ENCODE results near the gene SLC22A8. TPM values are rescaled to one million over a fixed set of nuclear protein-coding genes. Genes with fewer than 3 reads are reported as not detected.

The SLC22A8 gene
- total RNA-seq, 1 donor from 2014 or later: not detected

GRCh38 chr11:62976109-62976508 lies 39.5 kb downstream of the SLC22A8 start:
- no peak overlapping the region for H2AFZ ChIP-seq (ENCODE audit: low read depth, low read length)
- H4K20me1 ChIP-seq (ENCODE audit: insufficient read depth, low read length): no peaks in the 10 kb centered on the region
- DNase-seq (ENCODE audit: low read depth): no peak
- H3K36me3 Mint-ChIP-seq (ENCODE audit: low read depth, unreplicated experiment): peaks cover 2% of the 10 kb centered on the region
- H3K27me3 Mint-ChIP-seq (ENCODE audit: low read depth, unreplicated experiment): peaks cover 26% of the 10 kb centered on the region
- no peak overlapping the region for H3K4me3 Mint-ChIP-seq (ENCODE audit: unreplicated experiment)
- no peaks in the 10 kb centered on the region for H3K27me3 ChIP-seq (ENCODE audit: insufficient read depth, low read length)
- TF ChIP-seq EZH2 (IDR thresholded peaks at IDR 0.05; ENCODE audit: insufficient read depth, low read length): no peak
- TF ChIP-seq CTCF (IDR thresholded peaks at IDR 0.05; ENCODE audit: insufficient read depth, low read depth, low read length): no peak
- H3K9me3 ChIP-seq (ENCODE audit: insufficient read depth, low read depth, low read length): no peaks in the 10 kb centered on the region
- H3K4me3 ChIP-seq (ENCODE audit: insufficient read depth, low read depth, low read length): no peak overlapping the region
- no peaks in the 10 kb centered on the region for H3K36me3 ChIP-seq (ENCODE audit: insufficient read depth, low read length)
- no peaks in the 10 kb centered on the region for H3K4me1 ChIP-seq (ENCODE audit: insufficient read depth, low read length)
- H3K4me2 ChIP-seq (ENCODE audit: low read length): no peak overlapping the region
- no peaks in the 10 kb centered on the region for H3K79me2 ChIP-seq (ENCODE audit: insufficient read depth, low read length)
- H3K27ac Mint-ChIP-seq (ENCODE audit: unreplicated experiment): no peak overlapping the region
- FAIRE-seq: no peak
- H3K9ac ChIP-seq (ENCODE audit: low read length): no peak overlapping the region
- H3K9me3 Mint-ChIP-seq (ENCODE audit: unreplicated experiment): no peaks in the 10 kb centered on the region
- H3K4me1 Mint-ChIP-seq (ENCODE audit: low read depth, unreplicated experiment): no peaks in the 10 kb centered on the region
- H3K27ac ChIP-seq (ENCODE audit: low read depth, low read length): no peak overlapping the region

- H3K27ac Mint-ChIP-seq (ENCODE audit: unreplicated experiment): no peak overlapping the region
- Histone ChIP-seq H3K9ac (ENCODE audit: low read length) (no peak overlapping the region), H3K27ac (ENCODE audit: low read depth, low read length) (no peak overlapping the region), H3K4me3 (ENCODE audit: insufficient read depth, low read depth, low read length) (no peak overlapping the region), H4K20me1 (ENCODE audit: insufficient read depth, low read length) (no peaks in the 10 kb centered on the region), H3K79me2 (ENCODE audit: insufficient read depth, low read length) (no peaks in the 10 kb centered on the region), H3K27me3 (ENCODE audit: insufficient read depth, low read length) (no peaks in the 10 kb centered on the region), H3K9me3 (ENCODE audit: insufficient read depth, low read depth, low read length) (no peaks in the 10 kb centered on the region), H3K36me3 (ENCODE audit: insufficient read depth, low read length) (no peaks in the 10 kb centered on the region), H3K4me1 (ENCODE audit: insufficient read depth, low read length) (no peaks in the 10 kb centered on the region), H2AFZ (ENCODE audit: low read depth, low read length) (no peak overlapping the region), H3K4me2 (ENCODE audit: low read length) (no peak overlapping the region)
- no peak overlapping the region for H3K4me3 Mint-ChIP-seq (ENCODE audit: unreplicated experiment)
- H3K9me3 Mint-ChIP-seq (ENCODE audit: unreplicated experiment): no peaks in the 10 kb centered on the region
- FAIRE-seq: no peak
- peaks cover 2% of the 10 kb centered on the region for H3K36me3 Mint-ChIP-seq (ENCODE audit: low read depth, unreplicated experiment)
- DNase-seq (ENCODE audit: low read depth): no peak
- no peaks in the 10 kb centered on the region for H3K4me1 Mint-ChIP-seq (ENCODE audit: low read depth, unreplicated experiment)
- peaks cover 26% of the 10 kb centered on the region for H3K27me3 Mint-ChIP-seq (ENCODE audit: low read depth, unreplicated experiment)
- TF ChIP-seq EZH2 (IDR thresholded peaks at IDR 0.05; ENCODE audit: insufficient read depth, low read length): no peak
- TF ChIP-seq CTCF (IDR thresholded peaks at IDR 0.05; ENCODE audit: insufficient read depth, low read depth, low read length): no peak
Observed at GRCh38 chr11:62974848-62975522, 40.7 kb downstream of the SLC22A8 start.

- Mint-ChIP-seq H3K9me3 (ENCODE audit: unreplicated experiment) (peaks cover 3% of the 10 kb centered on the region), H3K36me3 (ENCODE audit: low read depth, unreplicated experiment) (no peaks in the 10 kb centered on the region), H3K27ac (ENCODE audit: unreplicated experiment) (no peak overlapping the region), H3K27me3 (ENCODE audit: low read depth, unreplicated experiment) (peaks cover 5% of the 10 kb centered on the region), H3K4me1 (ENCODE audit: low read depth, unreplicated experiment) (no peaks in the 10 kb centered on the region), H3K4me3 (ENCODE audit: unreplicated experiment) (no peak overlapping the region)
- Histone ChIP-seq H3K27ac (ENCODE audit: low read depth, low read length) (no peak overlapping the region), H3K27me3 (ENCODE audit: insufficient read depth, low read length) (no peaks in the 10 kb centered on the region), H3K4me1 (ENCODE audit: insufficient read depth, low read length) (no peaks in the 10 kb centered on the region), H3K79me2 (ENCODE audit: insufficient read depth, low read length) (no peaks in the 10 kb centered on the region), H4K20me1 (ENCODE audit: insufficient read depth, low read length) (no peaks in the 10 kb centered on the region), H3K9ac (ENCODE audit: low read length) (no peak overlapping the region), H3K4me2 (ENCODE audit: low read length) (no peak overlapping the region), H3K36me3 (ENCODE audit: insufficient read depth, low read length) (no peaks in the 10 kb centered on the region), H3K9me3 (ENCODE audit: insufficient read depth, low read depth, low read length) (no peaks in the 10 kb centered on the region), H2AFZ (ENCODE audit: low read depth, low read length) (no peak overlapping the region), H3K4me3 (ENCODE audit: insufficient read depth, low read depth, low read length) (no peak overlapping the region)
- no peak for DNase-seq (ENCODE audit: low read depth)
- no peak for FAIRE-seq
- no peak for TF ChIP-seq CTCF (IDR thresholded peaks at IDR 0.05; ENCODE audit: insufficient read depth, low read depth, low read length)
- no peak for TF ChIP-seq EZH2 (IDR thresholded peaks at IDR 0.05; ENCODE audit: insufficient read depth, low read length)
Observed at GRCh38 chr11:62965574-62965973, 50.1 kb downstream of the SLC22A8 start.

Data from astrocyte (in vitro differentiated cells and primary cell).